ENCODE results near the gene PODNL1. TPM values are rescaled to one million over a fixed set of nuclear protein-coding genes. Genes with fewer than 3 reads are reported as not detected.

Gene PODNL1
- total and polyA plus RNA-seq, 2 of the 8 experiments (the other 6 are each of a cell fraction or from before 2014, with no cell fraction given): 1.0 to 1.5 TPM

- TF ChIP-seq, protein P1, sequence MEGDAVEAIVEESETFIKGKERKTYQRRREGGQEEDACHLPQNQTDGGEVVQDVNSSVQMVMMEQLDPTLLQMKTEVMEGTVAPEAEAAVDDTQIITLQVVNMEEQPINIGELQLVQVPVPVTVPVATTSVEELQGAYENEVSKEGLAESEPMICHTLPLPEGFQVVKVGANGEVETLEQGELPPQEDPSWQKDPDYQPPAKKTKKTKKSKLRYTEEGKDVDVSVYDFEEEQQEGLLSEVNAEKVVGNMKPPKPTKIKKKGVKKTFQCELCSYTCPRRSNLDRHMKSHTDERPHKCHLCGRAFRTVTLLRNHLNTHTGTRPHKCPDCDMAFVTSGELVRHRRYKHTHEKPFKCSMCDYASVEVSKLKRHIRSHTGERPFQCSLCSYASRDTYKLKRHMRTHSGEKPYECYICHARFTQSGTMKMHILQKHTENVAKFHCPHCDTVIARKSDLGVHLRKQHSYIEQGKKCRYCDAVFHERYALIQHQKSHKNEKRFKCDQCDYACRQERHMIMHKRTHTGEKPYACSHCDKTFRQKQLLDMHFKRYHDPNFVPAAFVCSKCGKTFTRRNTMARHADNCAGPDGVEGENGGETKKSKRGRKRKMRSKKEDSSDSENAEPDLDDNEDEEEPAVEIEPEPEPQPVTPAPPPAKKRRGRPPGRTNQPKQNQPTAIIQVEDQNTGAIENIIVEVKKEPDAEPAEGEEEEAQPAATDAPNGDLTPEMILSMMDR (IDR thresholded peaks at IDR 0.05; ENCODE audit: control extremely low read depth in 1 of 3, insufficient read depth in 1 of 3, low read depth in 1 of 3, low read length in 3 of 3): peak in 1 of 3 experiments; percentile 3; a peak in 1 of 4 replicates
- peak; percentile 5; the same call in 1 of the 2 replicates for TF ChIP-seq PHF8 (conservative IDR thresholded peaks at IDR 0.05; ENCODE audit: low read depth, low read length)
- TF ChIP-seq SUZ12 (IDR thresholded peaks at IDR 0.05; ENCODE audit: low read length): no peak
- peak; percentile 28; the same call in 1 of the 2 replicates for TF ChIP-seq TBP (IDR thresholded peaks at IDR 0.05; ENCODE audit: low read depth, low read length)
- TF ChIP-seq POLR2AphosphoS5 (IDR thresholded peaks at IDR 0.05; ENCODE audit: low read depth, low read length): peak; percentile 45
- TF ChIP-seq ASH2L (IDR thresholded peaks at IDR 0.05; ENCODE audit: low read length): no peak
- peak; percentile 54 for TF ChIP-seq EZH2 (IDR thresholded peaks at IDR 0.05; ENCODE audit: low read depth, low read length, severe bottlenecking)
These were observed 24.7 kb upstream of the PODNL1 start (continued) for GRCh38 chr19:13962699-13963602.

All from H1 (cell line).